NCI-H128 (cell line): ENCODE results near the gene SLC35A4.
"Not testable (repeated sequence)": the region's sequence is repeated elsewhere in the genome, so short reads cannot be mapped to it uniquely, and the experiment has no call there.

Experiments used
- DNase-seq: peaks from one replicate; lab custom pipeline; 2025; ENCODE audit not compliant: unreplicated experiment; lab: John Stamatoyannopoulos, UW

The SLC35A4 gene

DNA sequence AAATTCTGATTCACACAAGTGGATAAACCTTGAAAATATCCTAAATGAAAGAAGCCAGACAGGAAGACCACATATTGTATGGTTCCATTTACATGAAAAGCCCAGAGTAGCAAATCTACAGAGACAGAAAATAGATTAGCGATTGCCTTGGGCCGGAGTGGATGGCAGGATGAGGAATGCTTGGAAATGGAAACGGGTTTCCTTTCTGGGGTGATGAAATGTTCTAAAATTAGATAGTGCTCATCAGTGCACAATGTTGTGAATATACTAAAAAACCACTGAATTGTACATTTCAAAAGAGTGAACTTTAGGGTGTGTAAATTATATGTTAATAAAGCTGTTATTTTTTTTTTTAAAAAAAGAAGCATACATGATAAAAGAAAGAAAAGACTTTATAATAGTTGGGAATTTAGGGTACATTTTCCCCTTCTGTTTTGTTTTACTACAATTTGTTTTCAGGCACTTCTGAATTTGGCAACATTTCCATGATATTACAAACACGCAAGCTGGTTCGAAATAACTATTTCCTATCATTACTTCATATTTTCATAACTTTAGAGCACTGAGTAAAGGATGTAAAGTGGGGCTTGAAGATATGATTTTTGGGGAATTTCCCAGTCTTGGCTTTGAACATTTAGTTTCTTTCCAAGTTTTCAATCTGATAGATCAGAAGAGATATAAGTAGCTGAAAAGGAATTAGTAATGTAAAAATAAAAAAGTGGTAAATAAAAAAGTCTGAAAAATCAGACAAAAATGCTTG, 23.9 kb downstream of the SLC35A4 start:
- DNase-seq: no peak

DNA sequence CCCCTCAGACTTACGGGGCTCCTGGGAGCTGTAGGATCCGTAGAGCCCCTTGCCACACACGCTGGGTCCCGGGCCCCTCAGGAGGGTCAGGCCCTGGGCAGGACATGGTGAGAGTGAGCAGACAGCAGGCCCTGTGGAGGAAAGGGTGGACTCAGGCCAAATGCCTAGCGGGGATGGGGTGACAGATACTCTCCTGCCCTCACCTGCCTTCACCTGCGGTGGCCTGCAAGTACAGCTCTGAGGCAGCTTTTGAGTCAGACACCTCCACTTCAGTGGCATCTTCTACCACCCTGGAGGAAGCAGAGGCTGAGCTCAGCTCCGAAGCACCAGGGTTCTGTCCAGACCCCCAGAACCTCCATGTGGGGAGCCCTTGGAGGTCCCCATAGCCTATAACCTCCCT, 26.2 kb downstream of the SLC35A4 start:
- DNase-seq: no peak

DNA sequence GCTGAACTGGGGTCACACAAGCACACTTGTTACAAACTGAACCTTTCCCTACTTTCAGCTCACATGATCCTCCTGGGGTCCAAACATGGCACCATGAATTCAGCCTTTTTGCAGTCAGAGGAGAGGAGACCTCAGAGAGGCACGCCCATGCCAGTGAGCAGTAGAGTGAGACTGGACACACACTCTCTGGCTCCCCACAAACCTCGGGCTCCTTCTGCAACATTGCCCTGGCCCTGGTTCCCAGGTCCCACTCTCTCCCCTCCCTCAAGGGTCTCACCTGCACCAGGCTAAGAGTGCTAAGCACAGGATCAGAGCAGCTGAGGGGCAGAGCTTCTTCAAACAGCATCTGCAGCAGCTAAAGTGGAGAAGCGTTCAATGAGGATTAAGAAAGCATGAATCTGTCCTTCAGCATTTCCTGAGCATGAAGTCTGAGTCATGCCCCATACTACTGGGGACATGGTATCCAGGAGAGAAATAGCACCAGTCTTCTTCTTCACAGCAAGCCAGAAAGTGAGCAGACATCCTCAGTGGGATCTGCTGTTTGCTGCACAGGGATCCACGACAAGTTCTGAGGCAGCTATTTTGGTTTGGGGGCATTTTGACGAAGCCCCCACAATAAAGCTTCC, 27.2 kb downstream of the SLC35A4 start:
- DNase-seq: no peak

DNA sequence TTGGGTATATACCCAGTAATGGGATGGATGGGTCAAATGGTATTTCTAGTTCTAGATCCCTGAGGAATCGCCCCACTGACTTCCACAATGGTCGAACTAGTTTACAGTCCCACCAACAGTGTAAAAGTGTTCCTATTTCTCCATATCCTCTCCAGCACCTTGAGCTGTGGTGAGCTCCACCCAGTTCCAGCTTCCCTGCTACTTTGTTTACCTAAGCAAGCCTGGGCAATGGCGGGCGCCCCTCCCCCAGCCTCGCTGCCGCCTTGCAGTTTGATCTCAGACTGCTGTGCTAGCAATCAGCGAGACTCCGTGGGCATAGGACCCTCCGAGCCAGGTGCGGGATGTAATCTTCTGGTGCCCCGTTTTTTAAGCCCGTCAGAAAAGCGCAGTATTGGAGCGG, 28.4 kb downstream of the SLC35A4 start:
- DNase-seq: not testable (repeated sequence)

DNA sequence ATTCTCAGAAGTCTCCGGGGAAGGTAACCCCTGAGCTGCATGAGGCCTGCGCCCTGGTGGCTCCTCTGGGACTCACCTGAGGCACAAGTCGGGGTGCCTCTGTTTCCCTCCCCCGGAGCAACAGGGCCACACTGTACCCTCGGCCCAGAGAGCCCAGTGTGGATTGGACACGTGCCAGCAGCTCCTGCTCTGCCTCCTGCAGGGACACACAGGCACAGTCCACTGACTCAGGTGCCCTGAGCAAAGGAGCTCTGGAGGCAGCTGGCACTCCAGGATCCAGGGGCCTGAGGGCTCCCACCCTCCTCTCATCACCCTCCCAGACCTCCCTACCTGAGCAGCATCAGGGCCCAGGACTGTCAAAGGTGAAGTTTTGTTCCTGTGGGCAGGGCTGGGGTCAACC, 29.5 kb downstream of the SLC35A4 start:
- DNase-seq: no peak

DNA sequence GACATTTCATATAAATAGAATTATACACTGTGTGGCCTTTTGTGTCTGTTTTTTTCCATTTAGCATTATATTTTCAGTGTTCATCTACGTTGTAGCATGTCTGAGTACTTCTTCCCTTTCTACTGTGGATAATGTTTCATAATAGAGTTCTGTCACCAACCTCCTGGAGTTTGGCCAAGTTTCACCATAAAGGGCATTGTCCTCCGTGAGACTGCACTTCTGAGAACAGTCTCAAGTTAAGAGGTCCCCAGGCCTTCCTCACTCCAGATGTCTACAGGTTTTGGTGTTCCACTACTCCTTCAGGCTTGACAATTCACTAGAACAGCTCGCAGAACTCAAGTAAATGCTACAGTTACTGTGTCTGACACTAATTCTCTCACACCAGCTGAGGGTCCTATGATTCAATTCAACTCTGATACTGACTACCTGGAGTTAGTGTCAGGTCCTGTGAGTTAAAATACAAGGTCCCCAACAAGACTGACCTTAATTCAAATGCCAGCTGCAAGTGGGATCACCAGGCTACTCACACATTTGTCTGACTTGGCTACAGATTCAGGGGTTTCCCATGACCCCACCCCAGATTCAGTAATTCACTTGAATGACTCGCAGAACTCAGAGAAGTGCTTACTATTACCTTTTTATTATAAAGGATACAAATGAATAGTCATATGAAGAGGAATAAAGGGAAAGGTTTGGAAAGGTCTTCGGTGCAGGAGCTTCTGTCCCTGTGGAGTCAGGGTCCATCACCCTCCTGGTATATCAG, 31.1 kb downstream of the SLC35A4 start:
- no peak for DNase-seq

DNA sequence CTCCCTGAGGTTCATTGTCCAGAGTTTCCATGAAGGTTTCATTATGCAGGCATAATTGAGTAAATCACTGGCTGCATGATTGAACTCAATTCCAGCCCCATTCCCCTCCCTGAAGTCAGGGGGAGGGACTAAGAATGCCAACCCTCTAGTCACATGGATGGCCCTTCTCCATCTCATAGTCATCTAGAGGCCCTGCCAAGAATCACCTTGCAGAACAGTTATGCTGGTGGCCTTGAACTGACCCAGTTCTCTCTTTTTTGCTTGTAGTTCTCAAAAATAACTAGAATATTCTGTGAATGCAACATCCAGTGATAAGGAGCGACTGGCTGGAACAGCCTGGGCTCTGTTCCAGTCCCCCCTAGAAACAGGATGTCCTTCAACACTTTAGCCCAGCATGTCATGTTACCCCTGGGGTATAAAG, 31.7 kb downstream of the SLC35A4 start:
- DNase-seq: no peak

DNA sequence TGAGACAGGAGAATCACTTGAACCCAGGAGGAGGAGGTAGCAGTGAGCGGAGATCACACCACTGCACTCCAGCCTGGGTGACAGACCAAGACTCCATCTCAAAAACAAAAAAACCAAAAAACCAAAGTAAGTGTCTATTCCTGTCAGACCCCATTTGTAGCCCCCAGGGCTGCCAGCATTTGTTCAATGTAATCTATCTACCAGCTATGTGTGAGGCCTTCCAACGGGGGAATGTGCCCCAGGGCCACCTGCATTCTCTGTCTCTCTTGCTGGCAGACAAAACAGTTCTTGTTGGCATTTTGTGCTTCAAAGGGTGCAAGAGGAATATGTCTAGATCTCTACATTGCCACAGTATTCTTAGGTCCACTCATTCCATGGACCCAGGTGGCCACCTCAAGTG, 34.2 kb downstream of the SLC35A4 start:
- no peak for DNase-seq

DNA sequence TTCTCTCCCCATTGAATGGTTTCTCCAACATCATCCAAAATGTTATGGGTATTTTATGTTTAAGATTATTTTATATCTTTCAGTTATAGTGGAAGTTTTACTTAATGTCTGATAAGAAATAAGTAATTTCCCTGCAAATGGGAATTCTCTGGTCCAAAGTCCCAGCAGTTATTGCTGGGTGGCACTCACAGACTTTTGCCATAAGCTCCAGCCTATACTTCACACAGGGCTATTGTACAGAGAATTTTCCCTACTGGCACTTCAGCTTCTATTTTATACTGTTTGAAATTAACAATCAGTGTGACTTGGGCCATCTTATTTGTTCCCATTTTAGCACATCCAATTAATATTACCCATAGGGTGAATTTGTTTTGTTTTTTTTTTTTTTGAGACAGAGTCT, 35.5 kb downstream of the SLC35A4 start:
- no peak for DNase-seq

DNA sequence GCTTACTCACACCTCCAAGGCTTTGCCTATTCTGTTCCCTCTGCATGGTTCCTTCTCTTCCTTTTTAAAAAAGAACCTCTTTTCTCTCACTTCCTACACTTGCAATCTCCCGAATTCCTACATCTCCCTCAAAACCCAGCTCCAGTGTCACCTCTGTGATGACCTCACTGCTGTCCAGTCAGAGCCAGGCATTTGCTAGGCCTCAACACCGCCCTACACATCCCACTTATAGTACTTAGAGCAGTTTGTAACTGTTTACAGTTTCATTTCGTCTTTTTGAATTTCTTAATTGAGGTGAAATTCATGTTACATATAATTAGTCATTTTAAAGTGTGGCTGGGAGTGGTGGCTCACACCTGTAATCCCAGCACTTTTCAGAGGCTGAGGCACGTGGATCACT, 37.5 kb downstream of the SLC35A4 start:
- no peak for DNase-seq

DNA sequence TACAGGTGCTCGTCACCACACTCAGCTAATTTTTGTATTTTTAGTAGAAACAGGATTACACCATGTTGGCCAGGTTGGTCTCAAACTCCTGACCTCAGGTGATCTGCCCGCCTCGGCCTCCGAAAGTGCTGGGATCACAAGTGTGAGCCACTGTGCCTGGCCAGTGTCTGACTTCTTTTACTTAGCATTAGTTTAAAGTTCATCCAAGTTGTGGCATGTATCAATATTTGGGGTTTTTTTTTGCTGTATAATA, 38.7 kb downstream of the SLC35A4 start:
- not testable (repeated sequence) for DNase-seq

DNA sequence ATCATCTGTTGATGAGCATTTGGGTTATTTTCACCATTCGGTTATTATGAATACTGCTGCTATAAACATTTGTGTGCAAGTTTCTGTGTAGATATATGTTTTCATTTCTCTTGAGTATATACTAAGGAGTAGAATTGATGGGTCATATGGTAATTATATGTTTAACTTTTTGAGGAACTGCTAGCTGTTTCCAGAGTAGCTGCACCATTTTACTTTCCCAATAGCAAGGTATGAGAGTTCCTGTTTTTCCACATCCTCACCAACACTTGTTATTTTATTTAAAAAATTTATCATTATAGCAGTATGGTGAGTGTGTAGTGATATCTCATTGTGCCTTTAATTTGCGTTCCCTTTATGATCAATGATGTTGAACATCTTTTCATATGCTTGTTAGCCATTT, 39.1 kb downstream of the SLC35A4 start:
- no peak for DNase-seq

DNA sequence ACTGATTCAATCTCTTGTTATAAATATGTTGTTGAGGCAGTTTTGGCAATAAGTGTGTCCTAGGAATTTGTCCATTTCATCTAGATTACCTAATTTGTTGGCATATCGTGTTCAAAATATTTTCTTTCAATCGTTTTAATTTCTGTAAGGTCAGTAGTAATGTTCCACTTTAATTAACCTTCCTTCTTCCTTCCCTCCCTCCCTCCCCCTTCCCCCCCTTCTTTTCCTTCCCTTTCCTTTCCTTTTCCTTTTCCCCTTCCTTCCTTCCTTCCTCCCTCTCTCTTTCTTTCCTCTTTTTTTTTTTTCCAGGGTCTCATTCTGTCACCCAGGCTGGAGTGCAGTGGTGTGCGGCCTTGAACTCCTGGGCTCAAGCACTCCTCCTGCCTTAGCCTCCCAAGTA, 41.3 kb downstream of the SLC35A4 start:
- DNase-seq: no peak

DNA sequence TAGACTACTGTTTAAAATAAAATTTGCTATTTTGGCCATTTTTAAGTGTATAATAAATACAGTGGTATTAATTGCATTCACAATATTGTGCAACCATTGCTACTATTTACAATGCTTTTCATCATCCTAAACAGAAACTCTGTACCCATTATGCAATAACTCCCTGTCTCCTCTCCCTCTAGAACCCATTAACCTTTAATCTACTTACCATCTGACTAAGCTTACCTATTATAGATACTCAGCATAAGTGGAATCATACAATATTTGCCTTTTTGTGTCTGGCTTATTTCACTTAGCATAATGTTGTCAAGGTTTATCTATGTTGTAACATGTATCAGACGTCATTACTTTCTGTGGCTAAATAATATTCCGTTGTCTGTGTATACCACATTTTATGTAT, 42.4 kb downstream of the SLC35A4 start:
- no peak for DNase-seq

DNA sequence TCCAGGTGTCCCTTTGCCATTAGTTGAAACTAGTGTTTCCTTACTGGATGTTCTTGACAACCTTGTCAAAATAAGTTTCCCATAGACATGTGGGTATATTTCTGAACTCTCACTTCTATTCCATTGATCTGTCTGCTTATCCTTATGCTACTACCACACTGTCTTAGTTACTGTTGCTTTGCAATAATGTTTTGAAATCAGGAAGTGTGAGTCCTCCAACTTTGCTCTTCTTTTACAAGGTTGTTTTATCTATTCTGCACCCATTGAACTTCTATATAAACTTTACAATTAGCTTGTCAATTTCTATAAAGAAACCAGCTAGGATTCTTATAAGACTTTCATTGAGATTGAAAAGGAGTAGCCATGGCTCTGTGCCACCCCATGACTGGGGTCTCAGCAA, 44.1 kb downstream of the SLC35A4 start:
- DNase-seq: no peak

DNA sequence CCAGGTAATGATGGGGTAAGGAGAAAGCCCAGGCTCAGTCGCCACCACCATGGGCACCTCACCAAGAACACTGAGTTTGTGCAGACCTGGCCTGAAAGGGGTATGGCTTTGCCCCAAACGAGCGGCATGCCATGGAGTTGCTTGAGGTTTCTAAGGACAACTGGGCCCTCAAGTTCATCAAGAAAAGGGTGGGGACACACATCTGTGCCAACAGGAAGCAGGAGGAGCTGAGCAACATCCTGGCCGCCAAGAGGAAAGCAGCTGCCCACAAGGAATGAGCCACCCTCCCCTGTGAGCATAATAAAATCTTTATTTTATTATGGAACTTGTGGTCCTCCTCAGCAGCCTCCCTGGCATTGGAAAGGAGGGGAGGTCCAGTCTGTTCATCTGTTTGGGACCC, 44.5 kb downstream of the SLC35A4 start:
- DNase-seq: no peak

DNA sequence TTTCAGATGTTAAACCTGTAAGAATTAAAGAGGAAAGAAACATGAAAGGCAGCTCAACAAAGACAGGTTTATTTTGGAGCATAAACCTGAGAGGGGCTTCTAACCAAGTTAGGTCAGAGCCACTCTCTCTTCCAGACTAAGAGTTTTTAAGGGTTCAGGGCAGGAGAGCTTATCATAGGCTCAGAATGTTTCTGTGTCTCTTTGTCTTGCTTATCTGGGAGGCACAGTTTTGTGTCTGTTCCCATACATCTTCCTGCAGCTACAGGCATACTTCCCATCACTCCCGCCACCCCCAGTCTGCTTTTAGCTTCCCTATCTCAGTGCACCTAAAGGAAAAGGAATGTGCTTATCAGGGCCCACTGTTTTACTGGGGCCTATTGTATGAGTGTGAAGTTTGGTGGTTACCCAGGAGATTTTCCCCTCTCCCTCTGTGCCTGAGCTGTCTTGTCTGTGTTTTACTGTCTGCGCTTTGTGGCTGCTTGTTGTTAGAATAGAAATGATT, 46.4 kb downstream of the SLC35A4 start:
- DNase-seq: no peak
